Stomach smooth muscle (tissue), 2 donors: ENCODE results near the gene TCEAL3.
"Not testable (repeated sequence)": the region's sequence is repeated elsewhere in the genome, so short reads cannot be mapped to it uniquely, and the experiment has no call there.

Experiments
- H3K27ac ChIP-seq: one replicate; pipeline ENCODE4 v1.7.0; 2013; ENCODE audit warnings: mild to moderate bottlenecking, low read length, inconsistent platforms
- H3K27me3 ChIP-seq, 2 donors: one replicate each; pipeline ENCODE4 v1.7.0; 2013; ENCODE audit warnings: low read length in 2 of 2; ENCODE audit not compliant: insufficient read depth in 2 of 2, control insufficient read depth in 1 of 2
- H3K36me3 ChIP-seq, 2 donors: one replicate each; pipeline ENCODE4 v1.7.0; 2013; ENCODE audit warnings: low read length in 2 of 2; ENCODE audit not compliant: control insufficient read depth in 2 of 2, insufficient read depth in 2 of 2
- H3K4me1 ChIP-seq: one replicate; pipeline ENCODE4 v1.7.0; 2013; ENCODE audit warnings: low read length; ENCODE audit not compliant: control insufficient read depth, insufficient read depth
- H3K4me3 ChIP-seq, 2 donors: one replicate each; pipeline ENCODE4 v1.7.0; 2013; ENCODE audit warnings: low read length in 2 of 2
- H3K9ac ChIP-seq, 2 donors: one replicate each; pipeline ENCODE4 v1.7.0; 2013; ENCODE audit warnings: low read length in 2 of 2, mild to moderate bottlenecking in 1 of 2
- H3K9me3 ChIP-seq, 2 donors: one replicate each; pipeline ENCODE4 v1.7.0; 2013; ENCODE audit warnings: low read length in 2 of 2; ENCODE audit not compliant: control insufficient read depth in 2 of 2
- donor health status: healthy.
- donor health status: Pancreatic carcinoma.

The TCEAL3 gene

DNA sequence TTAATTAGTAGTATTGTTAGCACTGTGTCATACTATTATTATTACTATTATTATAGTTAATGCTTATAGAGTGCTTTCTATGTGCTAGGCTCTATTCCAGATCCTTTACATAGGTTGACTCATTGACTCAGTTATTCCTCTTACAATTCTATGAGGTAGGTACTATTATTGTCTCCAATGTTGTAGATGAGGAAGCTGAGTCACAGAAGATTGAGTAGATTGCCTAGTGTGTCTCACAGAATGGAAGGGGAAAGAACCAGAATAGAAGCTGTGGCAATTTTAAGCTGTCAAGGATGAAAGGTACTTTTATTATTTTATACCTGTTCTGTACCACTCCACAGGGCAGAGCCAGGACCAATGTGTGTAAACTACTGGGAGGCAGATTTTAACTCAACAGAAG lies 19.1 kb downstream of the TCEAL3 start:
- Histone ChIP-seq H3K4me3 (no peak overlapping the region), H3K9me3 (no peaks in the 10 kb centered on the region), H3K27me3 (peaks cover 0 to 9% of the 10 kb centered on the region in 2 donors), H3K36me3 (peaks cover 0 to 2% of the 10 kb centered on the region in 2 donors), H3K4me1 (peaks cover 15% of the 10 kb centered on the region), H3K27ac (no peak overlapping the region), H3K9ac (no peak overlapping the region)

DNA sequence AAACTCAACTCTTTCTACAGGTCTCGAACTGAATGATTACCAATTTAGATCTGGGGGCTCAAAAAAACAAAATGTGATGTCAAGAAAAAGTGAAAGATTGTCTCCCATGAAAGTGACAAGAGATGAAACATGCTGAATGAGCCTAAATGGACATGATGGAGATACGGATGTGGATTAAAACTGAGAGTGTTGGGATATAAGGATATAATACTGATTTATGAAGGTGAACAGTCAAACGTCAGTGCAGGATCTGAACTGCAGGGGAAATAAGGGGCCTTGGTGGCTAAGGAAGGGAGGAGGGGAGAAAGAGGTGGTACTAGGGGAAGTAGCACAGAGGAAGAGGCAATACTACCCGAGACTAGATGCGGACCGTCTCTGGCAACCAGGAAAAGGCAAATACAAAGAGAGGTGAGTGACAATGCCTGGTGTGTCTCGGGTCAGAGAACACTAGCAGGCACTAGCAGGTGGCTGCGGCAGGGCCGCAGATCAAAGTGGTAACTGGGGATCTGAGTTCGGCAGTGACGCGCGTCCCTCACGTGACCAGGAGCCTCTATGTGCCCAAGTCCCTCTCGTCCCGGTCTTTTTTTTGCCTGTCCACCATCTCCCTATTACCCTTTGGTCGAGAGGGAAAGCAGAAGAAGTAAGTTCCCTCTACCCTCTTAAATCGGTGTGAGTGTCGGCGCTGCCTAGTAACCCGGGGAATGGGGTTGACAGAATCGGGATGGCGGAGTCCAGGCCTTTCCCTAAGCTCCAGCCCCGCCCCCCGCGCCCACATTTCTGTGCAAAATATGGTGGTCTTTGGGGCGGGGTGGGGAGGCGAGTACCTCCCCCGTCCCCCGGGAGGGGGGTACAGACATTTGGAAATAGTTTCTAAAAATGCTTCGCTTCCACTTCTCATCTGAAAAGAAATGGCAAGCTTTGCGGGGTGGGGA lies 20.9 kb downstream of the TCEAL3 start, which contains the start of gene TCEAL1:
Gene TCEAL1 (plus strand): TSS at position 590 of the 932 bp plus-strand sequence. CDS start 942 bp downstream, outside the sequence.
- Histone ChIP-seq H3K27ac (peak within 1 kb of the TSS; percentile 91), H3K36me3 (peaks cover 0 to 2% of the 10 kb centered on the region in 2 donors), H3K4me1 (peaks cover 15% of the 10 kb centered on the region), H3K9ac (peak within 1 kb of the TSS; percentile 92 to 95), H3K4me3 (peak within 1 kb of the TSS; percentile 78 to 87), H3K9me3 (no peaks in the 10 kb centered on the region), H3K27me3 (peaks cover 0 to 9% of the 10 kb centered on the region in 2 donors)

DNA sequence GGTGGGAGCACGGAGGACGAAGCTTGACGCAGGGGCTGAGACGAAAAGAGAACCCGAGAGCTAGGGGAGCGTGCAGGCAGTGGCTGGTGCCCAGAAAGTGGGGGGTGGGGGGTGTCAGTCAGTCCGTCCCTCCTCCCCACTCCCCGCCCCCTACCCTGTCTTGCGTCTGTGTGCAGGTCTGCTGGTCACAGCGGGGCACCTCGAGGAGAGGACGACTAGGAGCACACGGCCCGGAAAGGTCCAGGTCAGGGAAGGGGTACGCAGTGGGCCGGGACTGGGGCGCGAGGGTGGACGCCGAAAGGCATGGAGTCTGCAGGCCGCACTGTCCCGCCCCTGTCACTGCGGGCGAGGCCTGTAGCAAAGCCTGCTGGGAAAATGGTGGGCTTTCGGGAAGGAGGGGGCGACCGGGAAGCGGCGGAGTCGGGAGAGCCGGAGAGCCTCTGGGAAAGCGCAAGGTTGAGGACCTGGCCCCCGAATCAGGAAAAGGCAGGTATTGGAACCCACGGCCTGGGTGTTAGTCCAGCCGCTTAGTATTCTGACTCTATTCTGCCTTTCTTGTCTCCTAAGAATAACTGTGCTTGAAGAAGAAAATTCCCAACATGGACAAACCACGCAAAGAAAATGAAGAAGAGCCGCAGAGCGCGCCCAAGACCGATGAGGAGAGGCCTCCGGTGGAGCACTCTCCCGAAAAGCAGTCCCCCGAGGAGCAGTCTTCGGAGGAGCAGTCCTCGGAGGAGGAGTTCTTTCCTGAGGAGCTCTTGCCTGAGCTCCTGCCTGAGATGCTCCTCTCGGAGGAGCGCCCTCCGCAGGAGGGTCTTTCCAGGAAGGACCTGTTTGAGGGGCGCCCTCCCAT lies 21.8 kb downstream of the TCEAL3 start:
- peaks cover 0 to 9% of the 10 kb centered on the region in 2 donors for H3K27me3 ChIP-seq
- peaks cover 0 to 2% of the 10 kb centered on the region in 2 donors for H3K36me3 ChIP-seq
- H3K27ac ChIP-seq, result peak overlapping the region; percentile 91
- peak overlapping the region; percentile 78 to 87 for H3K4me3 ChIP-seq
- peak overlapping the region; percentile 92 to 95 for H3K9ac ChIP-seq
- no peaks in the 10 kb centered on the region for H3K9me3 ChIP-seq
- peaks cover 10% of the 10 kb centered on the region for H3K4me1 ChIP-seq

DNA sequence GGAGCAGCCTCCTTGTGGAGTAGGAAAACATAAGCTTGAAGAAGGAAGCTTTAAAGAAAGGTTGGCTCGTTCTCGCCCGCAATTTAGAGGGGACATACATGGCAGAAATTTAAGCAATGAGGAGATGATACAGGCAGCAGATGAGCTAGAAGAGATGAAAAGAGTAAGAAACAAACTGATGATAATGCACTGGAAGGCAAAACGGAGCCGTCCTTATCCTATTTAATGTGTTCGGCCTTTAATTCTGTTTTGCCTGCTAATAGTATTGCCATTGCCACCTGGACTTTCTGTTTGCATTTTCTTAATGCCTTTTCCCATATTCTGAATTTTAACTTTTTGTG lies 22.4 kb downstream of the TCEAL3 start:
- Histone ChIP-seq H3K27ac (peak overlapping the region; percentile 91), H3K4me3 (peak overlapping the region; percentile 78 to 87), H3K4me1 (peaks cover 8% of the 10 kb centered on the region), H3K36me3 (peaks cover 0 to 2% of the 10 kb centered on the region in 2 donors), H3K9me3 (no peaks in the 10 kb centered on the region), H3K27me3 (peaks cover 0 to 9% of the 10 kb centered on the region in 2 donors), H3K9ac (peak overlapping the region; percentile 92 to 95)

DNA sequence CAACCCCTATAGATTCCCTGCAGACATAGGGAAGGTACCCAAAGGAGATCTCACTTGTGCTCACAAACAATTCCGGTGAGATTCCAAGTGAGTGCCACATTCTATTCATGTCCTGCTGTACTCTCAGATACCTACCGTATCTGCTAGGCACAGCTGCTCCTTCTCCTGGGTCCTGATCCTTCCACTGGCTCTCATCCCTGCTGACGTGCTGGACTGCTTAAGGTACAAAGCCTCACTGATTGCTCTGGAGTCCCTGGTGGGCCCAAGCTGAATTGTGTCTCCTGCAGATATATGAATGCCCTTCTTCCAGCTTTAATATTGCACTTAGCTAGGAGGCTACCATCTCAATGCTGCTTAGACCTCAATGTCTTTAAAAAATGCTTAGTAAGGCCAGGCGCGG lies 23.4 kb downstream of the TCEAL3 start:
- H3K4me3 ChIP-seq, result no peak overlapping the region
- peaks cover 0 to 2% of the 10 kb centered on the region in 2 donors for H3K36me3 ChIP-seq
- no peak overlapping the region for H3K9ac ChIP-seq

DNA sequence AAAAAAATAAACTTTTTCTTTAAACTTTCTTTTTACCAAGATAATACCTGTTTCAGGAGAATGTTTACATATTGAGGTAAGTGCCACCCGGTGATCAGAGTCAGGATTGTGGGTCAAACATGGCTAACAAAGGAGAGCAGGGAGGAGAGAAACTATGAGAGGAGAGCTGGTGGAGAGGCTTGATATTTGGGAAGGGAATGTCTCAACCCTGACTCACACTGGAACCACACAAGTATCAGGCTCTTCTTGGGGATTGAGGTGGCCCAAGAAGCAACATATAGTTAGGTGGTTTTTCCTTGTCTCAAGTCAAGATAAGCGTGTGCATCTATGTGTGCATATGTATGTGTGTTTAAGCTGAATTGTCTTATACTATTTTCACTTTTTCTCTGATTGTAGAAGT lies 27.7 kb downstream of the TCEAL3 start:
- Histone ChIP-seq H3K27me3 (no peaks in the 10 kb centered on the region), H3K4me1 (peaks cover 5% of the 10 kb centered on the region)

More for the DNA sequence above, 23.4 kb downstream of the TCEAL3 start:
- Histone ChIP-seq H3K4me1 (peaks cover 7% of the 10 kb centered on the region), H3K9me3 (no peaks in the 10 kb centered on the region), H3K27me3 (peaks cover 0 to 7% of the 10 kb centered on the region in 2 donors), H3K27ac (no peak overlapping the region)

DNA sequence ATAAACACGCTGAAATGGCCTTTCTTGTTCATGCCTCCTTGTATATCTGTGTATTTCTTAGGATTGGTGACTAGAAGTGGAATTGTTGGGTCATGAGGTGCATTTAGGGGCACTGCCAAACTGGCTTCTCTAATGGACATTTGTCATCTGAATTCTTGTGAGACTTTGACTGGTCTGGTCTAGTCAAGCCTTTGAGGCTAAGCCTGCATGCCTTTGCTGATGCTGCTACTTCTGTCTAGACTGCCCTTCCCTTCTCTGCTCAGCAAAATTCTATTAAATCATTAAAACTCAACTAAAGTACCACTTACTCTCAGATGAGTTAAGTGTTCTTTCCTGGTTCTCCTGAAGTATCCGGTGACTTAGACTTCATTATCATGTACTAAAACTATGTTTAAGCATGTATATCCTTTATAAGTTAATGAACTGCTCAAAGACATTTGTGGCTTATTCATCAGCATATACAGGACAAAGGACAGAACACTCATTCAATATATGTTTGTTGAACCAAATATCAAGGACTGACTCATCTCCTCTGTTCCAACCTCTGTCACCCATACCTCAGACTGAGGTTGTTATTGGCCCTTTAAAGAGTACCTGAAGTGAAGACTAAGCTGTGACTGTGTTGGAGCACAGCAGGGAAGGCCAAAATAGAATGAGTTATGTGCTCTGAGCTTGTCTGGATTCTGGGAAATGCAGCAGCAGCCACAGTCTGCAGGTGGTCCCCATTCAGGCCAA lies 30.0 kb downstream of the TCEAL3 start:
- Histone ChIP-seq H3K27me3 (peaks cover 0 to 6% of the 10 kb centered on the region in 2 donors), H3K36me3 (no peaks in the 10 kb centered on the region), H3K9ac (no peak overlapping the region), H3K4me1 (no peaks in the 10 kb centered on the region), H3K27ac (no peak overlapping the region), H3K9me3 (no peaks in the 10 kb centered on the region), H3K4me3 (no peak overlapping the region)

More for the DNA sequence above, 27.7 kb downstream of the TCEAL3 start:
- H3K9ac ChIP-seq, result no peak overlapping the region
- H3K36me3 ChIP-seq, result peaks cover 0 to 2% of the 10 kb centered on the region in 2 donors
- no peak overlapping the region for H3K4me3 ChIP-seq
- no peak overlapping the region for H3K27ac ChIP-seq
- no peaks in the 10 kb centered on the region for H3K9me3 ChIP-seq

DNA sequence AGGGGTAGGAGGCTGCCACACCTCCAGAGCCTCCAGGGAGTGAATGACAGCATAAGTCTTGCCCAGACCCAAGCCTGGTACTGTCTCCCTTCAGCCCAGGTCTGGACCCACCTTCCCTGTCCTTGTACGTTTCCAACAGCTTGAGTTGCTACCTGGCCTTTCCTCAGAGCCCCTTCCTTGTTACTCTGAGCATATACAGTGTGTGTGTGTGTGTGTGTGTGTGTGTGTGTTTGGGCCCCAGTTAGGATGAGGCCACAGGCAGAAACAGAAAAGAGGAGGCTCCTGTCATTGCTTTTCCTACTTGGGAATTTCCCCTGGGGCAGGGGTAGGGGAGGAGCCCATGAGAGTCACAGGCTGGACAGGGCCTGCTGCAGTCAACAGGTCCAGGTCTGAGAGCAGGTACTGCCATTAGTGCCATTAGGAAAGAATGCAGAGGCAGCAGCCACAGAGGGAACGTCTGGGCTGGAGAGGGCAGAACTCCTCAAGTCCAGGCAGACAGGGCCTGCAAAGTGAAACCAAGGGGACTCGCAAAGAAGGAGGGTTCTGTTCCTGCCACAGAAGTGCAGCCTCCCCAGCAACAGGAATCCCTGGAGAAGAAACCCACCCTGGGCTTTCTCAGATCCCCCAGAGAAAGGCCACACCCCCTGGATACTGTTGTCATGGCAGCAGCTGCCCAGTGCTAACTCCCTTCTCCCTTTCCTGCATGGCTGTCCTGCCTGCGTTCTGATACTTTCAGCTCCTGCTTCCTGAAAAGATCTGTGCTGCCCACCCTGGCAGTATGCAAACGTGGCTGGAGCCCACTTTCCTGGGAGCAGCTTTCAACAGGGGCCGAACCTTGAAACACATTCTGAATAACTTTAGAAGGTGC lies 30.9 kb downstream of the TCEAL3 start:
- H3K27ac ChIP-seq, H3K4me1 ChIP-seq, H3K9me3 ChIP-seq, H3K36me3 ChIP-seq: not testable (repeated sequence)
- H3K4me3 ChIP-seq, result peak overlapping the region; percentile 35 to 40
- H3K9ac ChIP-seq, result peak overlapping the region; percentile 36 to 38
- H3K27me3 ChIP-seq, result peaks cover 0 to 12% of the 10 kb centered on the region in 2 donors

DNA sequence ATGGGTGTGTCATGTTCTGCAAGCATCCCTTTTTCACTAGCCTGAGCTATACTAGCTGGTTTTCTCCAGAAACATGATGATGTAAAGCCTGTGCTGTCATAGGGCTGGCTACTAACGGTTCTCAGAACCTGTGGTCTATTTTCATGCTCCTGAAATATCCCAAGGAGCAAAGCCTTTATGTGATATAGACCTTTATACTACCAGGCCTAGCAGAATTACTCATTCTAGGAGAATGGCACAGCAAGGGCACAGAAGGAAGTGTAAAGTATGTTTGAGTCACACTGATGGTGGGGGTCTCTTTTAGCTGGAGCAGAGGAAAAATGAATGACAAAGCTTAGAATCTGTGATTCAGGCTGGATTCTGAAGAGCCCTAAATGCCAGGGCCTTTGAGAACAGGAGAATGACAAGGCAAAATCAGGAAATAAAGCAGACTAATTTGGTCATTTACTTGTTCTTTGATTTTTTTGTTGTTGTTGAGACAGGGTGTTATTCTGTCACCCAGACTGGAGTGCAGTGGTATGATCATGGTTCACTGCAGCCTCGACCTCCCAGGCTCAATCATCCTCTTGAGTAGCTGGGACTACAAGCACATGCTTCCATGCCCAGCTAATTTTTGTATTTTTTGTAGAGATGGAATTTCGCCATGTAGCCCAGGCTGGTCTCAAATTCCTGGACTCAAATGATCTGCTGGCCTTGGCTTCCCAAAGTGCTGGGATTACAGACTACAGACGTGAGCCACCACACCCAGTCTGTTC lies 32.8 kb downstream of the TCEAL3 start:
- Histone ChIP-seq H3K9me3 (peaks cover 0 to 3% of the 10 kb centered on the region in 2 donors), H3K9ac (no peak overlapping the region), H3K27me3 (peaks cover 0 to 14% of the 10 kb centered on the region in 2 donors), H3K27ac (no peak overlapping the region), H3K4me1 (no peaks in the 10 kb centered on the region), H3K36me3 (no peaks in the 10 kb centered on the region), H3K4me3 (no peak overlapping the region)
